ENCODE results near the gene TMEM156. TPM values are rescaled to one million over a fixed set of nuclear protein-coding genes. Genes with fewer than 3 reads are reported as not detected.
A peak's percentile ranks its signal among the peaks of the same experiment; 100 is the strongest.

The TMEM156 gene, protein sequence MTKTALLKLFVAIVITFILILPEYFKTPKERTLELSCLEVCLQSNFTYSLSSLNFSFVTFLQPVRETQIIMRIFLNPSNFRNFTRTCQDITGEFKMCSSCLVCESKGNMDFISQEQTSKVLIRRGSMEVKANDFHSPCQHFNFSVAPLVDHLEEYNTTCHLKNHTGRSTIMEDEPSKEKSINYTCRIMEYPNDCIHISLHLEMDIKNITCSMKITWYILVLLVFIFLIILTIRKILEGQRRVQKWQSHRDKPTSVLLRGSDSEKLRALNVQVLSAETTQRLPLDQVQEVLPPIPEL
- total RNA-seq (2014; rRNA removed; shearing (Covaris generic)), result 0.19 and 0.81 TPM in 2 replicates

DNA sequence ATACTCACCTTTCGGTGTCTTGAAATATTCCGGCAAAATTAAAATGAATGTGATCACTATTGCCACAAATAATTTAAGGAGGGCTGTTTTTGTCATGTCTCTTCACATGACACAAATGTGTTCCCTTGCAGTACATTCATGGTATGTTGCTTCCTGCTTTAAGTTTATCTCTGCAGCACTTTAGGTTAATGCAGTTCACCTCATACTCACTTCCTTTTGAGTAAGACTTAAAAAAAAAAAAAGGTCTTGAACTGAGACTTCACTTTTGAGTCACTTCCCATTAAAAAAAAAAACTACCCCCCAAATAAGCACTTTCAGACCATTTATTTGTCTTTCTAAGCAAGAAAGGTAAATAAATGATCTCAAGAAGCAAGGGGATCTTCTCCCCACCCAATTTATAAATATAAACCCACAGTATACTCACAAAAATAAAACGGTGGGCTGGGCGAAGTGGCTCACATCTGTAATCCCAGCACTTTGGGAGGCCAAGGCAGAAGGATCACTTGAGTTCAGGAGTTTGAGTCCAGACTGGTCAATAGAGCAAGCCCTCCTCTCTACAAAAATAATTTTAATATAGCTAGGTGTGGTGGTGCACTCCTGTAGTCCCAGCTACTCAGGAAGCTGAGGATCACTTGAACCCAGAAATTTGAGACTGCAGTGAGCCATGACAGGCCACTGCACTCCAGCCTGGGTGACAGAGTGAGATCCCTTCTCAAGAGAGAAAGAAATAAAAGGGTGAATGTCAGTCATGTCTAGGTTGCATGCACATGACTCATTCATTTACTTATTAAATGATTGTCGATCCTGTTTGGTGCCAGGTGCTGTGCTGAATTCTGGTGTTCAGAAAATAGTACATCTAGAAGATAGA lies at the start of gene TMEM156:
Gene TMEM156 (minus strand): TSS at position 192 of the 868 bp plus-strand sequence. CDS start 96 bp downstream, at position 96.
- DNase-seq (ENCODE audit: low spot score), result peak; percentile 48

DNA sequence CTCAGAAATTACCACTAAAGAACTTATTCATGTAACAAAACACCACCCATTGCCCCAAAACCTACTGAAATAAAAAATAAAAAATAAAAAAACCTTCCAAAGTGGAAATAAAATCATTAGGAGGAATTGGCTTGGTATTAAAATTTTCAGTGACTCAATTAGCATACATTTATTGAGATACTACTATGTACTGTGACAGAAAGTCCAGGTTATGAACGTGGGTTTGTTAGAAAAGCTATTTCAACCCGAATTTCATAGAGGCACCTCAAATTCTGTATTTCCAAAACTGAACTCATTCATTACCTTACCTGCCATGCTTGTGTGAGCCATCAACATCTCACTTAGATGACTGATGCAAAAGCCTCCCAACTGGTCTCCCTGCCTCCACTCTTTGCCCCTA lies 46.6 kb upstream of the TMEM156 start:
- DNase-seq (ENCODE audit: low spot score), result no peak

- no peak for DNase-seq (ENCODE audit: low spot score)
Observed at GRCh38 chr4:39068907-39069306, 36.7 kb upstream of the TMEM156 start.

- DNase-seq (ENCODE audit: low spot score), result peak; percentile 4
Observed at GRCh38 chr4:39067451-39067850, 35.2 kb upstream of the TMEM156 start.

GRCh38 chr4:39067031-39067430 lies 34.8 kb upstream of the TMEM156 start:
- DNase-seq (ENCODE audit: low spot score), result no peak

DNA sequence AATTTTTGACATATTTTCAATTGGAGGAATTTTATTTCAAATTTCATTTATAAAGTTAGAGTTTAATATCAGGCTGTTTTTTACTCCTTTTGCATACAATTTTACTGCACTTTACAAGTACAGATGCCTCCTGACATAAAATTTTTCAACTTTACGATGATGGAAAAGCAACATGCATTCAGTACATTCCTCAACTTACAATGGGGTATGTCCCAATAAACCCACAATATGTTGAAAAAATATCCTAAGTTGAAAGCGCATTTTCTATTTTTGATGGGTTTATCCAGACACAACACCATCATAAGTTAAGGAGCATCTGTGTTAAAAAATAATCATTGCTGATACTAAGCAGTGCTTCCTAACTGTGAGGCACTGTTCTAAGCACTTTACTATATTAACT lies 34.2 kb upstream of the TMEM156 start:
- DNase-seq (ENCODE audit: low spot score), result no peak

DNA sequence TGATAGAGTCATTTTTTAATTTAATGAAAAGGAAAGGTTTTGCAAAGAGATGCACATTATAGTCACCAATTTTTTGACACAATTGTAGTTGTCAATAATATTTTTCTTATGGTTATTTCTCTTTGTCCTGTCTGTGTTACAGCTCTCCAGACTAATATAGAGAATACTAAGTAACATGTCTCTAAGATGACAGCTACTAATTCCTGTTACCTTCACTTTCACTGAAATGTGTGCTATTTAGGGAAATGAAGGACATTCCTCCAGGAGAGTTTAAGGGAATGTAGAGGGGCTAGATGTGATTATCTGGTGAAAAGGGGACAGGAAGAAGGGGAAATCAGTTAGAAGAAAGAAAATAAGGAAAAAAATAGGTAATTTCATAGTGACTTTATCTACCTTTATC lies 31.2 kb upstream of the TMEM156 start:
- DNase-seq (ENCODE audit: low spot score), result no peak

GRCh38 chr4:39062770-39063097 lies 30.5 kb upstream of the TMEM156 start:
- no peak for DNase-seq (ENCODE audit: low spot score)

DNA sequence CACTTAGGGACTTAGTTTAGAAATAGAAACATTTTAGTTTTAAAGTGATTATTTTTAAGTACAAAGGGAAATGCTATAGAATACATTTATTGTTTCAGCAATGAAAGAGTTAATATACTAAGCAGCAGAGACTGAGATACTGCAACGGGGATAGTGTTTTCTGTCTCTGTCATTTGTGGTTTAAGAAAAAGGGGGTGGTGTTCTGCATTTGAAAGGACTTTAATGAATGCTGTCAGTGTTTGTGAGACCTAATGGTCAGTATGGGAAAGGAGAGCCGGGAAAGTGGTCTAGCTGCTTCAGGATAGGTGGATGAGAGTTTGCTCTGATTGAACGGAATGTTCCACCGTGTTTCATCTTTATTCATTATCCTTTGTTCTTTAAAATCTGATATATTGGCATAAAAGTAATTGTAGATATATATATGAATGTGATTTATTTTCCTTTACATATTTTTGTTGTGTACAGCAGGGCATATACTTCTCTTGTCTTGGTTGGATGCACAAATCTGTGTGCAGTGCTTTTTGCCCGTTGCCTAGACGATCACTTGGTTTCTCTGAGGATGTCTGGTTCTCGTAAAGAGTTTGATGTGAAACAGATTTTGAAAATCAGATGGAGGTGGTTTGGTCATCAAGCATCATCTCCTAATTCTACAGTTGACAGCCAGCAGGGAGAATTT lies 30.0 kb upstream of the TMEM156 start, which contains the start of gene KLHL5:
Gene KLHL5 (plus strand): TSS at position 139 of the 676 bp plus-strand sequence. CDS start 421 bp downstream, at position 560.
- DNase-seq (ENCODE audit: low spot score), result no peak

DNA sequence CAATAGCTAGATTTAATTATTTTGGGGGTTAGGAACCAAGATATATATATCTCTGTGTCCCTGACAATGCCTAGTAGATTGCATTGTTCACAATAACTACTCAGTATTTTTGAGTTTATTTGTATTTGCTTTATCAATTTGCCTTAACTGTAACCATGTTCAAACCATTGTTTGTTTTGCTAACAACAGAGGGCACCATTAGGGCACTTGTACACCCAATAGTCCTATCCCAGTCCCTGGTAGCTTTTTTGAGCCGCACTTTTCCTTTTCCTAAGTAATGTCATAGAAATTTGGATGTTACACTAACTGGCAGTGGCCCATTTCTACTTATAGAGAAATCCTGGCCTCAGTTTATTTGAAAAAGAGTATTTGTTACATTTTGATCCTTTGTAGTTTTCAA lies 29.2 kb upstream of the TMEM156 start:
- DNase-seq (ENCODE audit: low spot score), result no peak

DNA sequence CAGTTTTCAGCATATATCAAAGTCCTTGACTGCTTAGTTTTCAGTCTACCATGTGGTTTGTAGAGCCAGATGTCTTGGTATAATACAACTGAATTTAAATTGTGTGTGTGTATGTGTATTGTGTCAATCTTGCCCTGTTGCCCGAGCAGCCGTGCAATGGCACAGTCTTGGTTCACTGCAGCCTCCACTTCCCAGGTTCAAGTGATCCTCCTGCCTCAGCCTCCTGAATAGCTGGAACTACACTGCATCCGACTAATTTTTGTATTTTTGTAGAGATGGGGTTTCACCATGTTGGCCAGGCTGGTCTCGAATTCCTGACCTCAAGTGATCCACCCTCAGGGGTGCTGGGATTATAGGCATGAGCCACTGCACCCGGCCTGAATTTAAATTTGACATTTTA lies 23.8 kb upstream of the TMEM156 start:
- DNase-seq (ENCODE audit: low spot score), result no peak

- no peak for DNase-seq (ENCODE audit: low spot score)
Observed at GRCh38 chr4:39054497-39054896, 22.3 kb upstream of the TMEM156 start.

DNA sequence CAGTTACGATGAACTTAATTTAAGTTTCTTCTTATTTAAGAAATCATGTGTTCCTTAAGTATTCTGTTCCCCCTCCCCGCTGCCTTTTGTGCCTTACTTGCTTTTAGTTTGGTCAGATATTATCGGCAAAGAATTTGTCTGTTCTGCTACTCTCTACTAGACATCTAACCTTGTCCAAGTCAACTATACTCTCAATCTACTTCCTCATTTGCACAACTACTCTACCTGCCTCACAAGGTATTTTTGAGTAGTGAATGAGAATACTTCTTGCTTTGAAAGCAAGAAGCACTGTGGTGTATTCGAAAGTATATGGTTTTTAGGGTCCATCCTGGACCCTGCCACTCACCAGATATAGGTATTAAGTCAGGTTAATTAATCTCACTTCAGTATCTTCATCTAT lies 21.8 kb upstream of the TMEM156 start:
- no peak for DNase-seq (ENCODE audit: low spot score)

- DNase-seq (ENCODE audit: low spot score), result no peak
Observed at GRCh38 chr4:39051492-39051891, 19.3 kb upstream of the TMEM156 start.

DNA sequence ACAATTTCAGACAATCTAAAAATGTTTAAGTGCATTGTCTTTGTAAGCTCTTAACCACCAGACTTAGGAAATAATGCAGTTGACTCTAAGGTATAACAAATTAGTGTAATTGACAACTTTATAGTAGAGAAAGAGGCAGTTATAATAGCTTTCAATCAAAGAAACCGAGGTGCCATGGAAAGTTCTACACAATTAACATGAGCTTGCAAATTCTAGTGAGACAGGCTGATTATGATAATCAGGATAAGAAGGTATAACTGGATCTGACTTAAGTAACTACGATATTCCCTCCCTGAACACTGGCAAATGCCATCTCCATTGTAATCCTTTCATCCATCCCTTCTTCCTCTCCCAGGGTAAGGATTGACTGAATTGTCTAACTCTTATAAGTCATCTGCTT lies 18.4 kb upstream of the TMEM156 start:
- no peak for DNase-seq (ENCODE audit: low spot score)

DNA sequence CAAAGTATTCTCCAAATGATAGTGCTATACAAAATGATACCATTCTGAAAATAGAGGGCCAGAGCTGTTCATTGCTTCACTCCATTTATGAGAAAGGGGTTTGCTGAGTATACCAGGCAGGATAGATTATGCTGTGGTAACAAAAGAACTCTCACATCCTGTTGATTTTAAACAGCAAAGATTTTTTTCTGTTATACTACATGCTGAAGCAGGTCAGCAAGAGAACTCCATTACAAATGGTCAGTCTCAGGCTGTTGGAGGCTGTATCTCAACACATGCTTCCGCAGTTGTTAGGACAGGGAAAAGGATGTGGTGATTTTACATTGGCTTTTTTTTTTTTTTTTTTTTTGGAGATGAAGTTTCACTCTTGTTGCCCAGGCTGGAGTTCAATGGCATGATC lies 16.1 kb upstream of the TMEM156 start:
- DNase-seq (ENCODE audit: low spot score), result no peak

DNA sequence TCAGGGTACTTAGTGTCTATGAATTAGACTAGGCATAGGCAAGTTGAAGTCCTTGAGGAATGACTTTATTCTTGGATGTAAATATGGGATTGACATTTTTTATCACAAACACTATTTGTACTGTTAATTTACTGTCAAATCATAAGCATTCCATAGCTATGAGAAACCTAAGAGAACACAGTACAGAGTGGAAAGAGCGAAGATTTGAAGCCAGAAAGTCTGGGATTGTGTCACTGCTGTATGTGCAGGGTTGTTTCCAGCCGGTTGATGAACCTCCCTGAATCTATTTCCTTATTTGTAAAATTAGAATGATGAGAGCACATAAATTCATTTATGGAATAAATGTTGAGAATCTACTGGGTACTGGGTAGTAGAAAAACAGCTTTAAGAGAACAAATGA lies 15.5 kb upstream of the TMEM156 start:
- no peak for DNase-seq (ENCODE audit: low spot score)

- DNase-seq (ENCODE audit: low spot score), result peak; percentile 78
Observed at GRCh38 chr4:39046249-39046648, 14.0 kb upstream of the TMEM156 start.

DNA sequence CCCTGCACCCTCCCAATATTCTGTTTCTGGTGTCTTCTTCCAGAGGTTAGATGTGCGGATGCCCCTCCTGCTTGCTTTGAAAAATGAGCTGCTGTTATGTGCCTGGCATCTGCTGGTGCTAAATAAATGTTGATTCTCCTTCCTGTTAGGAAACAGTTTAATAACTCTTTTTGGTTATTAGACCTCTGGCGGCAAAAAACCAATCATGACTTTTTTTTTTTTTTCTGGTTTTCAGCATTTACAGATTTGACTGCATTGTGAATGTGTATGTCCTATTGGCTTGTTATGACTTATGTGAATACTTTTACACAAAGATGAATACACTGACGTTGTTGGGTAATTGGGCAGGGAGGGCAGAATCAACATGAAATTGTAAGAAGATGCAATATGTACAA lies 13.6 kb upstream of the TMEM156 start:
- peak; percentile 24 for DNase-seq (ENCODE audit: low spot score)

- peak; percentile 2 for DNase-seq (ENCODE audit: low spot score)
Observed at GRCh38 chr4:39044956-39045826, 13.0 kb upstream of the TMEM156 start.

GRCh38 chr4:39044364-39044955 lies 12.3 kb upstream of the TMEM156 start:
- peak; percentile 85 for DNase-seq (ENCODE audit: low spot score)

Measured in A172 (cell line).